ENCODE measurements around the gene LUC7L3. TPM values are rescaled to one million over a fixed set of nuclear protein-coding genes. Genes with fewer than 3 reads are reported as not detected.

LUC7L3 gene
- total and polyA plus RNA-seq, 2 of the 13 experiments (the other 11 are each of a cell fraction or from before 2014, with no cell fraction given): 108 to 120 TPM

DNA sequence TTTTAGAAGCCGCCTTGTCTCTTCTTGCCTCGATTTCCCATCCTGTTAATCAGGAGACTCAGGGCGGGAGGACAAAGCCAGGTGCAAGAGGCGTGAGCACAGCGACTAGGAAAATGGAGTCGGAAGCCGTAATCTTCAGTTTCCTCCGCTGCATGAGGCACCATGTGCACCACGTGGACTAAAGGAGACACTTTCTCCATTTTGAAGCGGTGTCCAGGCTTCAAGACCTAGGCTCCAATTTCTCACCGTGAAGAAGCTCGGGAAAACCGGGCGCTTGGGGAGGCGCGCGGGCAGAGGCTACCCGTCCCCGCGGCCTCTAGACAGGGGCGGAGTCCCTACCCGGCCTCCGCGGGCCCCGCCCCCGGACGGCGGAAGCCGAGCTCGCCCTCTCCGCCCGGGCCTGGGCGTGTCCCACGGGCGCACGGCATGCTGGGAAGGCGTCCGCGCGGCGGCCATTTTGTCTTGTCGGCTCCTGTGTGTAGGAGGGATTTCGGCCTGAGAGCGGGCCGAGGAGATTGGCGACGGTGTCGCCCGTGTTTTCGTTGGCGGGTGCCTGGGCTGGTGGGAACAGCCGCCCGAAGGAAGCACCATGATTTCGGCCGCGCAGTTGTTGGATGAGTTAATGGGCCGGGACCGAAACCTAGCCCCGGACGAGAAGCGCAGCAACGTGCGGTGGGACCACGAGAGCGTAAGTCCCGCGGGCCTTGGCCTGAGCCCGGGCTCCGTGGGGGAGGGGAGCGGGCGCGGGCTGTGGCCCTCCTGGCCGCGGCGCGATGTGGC lies at the start of gene LUC7L3 (continued):
- TF ChIP-seq, protein P1, sequence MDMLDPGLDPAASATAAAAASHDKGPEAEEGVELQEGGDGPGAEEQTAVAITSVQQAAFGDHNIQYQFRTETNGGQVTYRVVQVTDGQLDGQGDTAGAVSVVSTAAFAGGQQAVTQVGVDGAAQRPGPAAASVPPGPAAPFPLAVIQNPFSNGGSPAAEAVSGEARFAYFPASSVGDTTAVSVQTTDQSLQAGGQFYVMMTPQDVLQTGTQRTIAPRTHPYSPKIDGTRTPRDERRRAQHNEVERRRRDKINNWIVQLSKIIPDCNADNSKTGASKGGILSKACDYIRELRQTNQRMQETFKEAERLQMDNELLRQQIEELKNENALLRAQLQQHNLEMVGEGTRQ (IDR thresholded peaks at IDR 0.05; ENCODE audit: low read depth, low read length): 0 out of 2 replicates have a peak, but pooled peaks have one; percentile 31
- TF ChIP-seq, protein P1 (CRISPR knock-in tag; IDR thresholded peaks at IDR 0.05; ENCODE audit: borderline replicate concordance): peak; percentile 56; the same call in 1 of the 2 replicates
- TF ChIP-seq ZNF83 (CRISPR knock-in tag; IDR thresholded peaks at IDR 0.05; ENCODE audit: borderline replicate concordance) (no peak; the same call in 1 of the 2 replicates), NFE2L1 (CRISPR knock-in tag; IDR thresholded peaks at IDR 0.05; ENCODE audit: borderline replicate concordance) (no peak), MAZ (IDR thresholded peaks at IDR 0.05; ENCODE audit: borderline replicate concordance, low read depth, low read length) (peak; percentile 30; the same call in 1 of the 2 replicates), MAZ (CRISPR knock-in tag; IDR thresholded peaks at IDR 0.05; ENCODE audit: low read depth) (peak; percentile 95), ZNF383 (CRISPR knock-in tag; IDR thresholded peaks at IDR 0.05; ENCODE audit: borderline replicate concordance) (no peak), ZNF788 (CRISPR knock-in tag; IDR thresholded peaks at IDR 0.05; ENCODE audit: borderline replicate concordance) (peak; percentile 97), NPAS2 (CRISPR knock-in tag; IDR thresholded peaks at IDR 0.05; ENCODE audit: borderline replicate concordance) (no peak), JUNB (CRISPR knock-in tag; IDR thresholded peaks at IDR 0.05; ENCODE audit: borderline replicate concordance) (no peak; the same call in 1 of the 2 replicates), FOXJ3 (CRISPR knock-in tag; IDR thresholded peaks at IDR 0.05; ENCODE audit: borderline replicate concordance) (no peak), BCLAF1 (IDR thresholded peaks at IDR 0.05) (no peak), ZNF20 (CRISPR knock-in tag; IDR thresholded peaks at IDR 0.05) (peak; percentile 63; the same call in 1 of the 2 replicates), HNRNPH1 (optimal IDR thresholded peaks at IDR 0.05; ENCODE audit: low read depth, low read length) (no peak), DNMT3B (CRISPR knock-in tag; conservative IDR thresholded peaks at IDR 0.05) (no peak; the same call in 1 of the 2 replicates)
- TF ChIP-seq, protein P2, sequence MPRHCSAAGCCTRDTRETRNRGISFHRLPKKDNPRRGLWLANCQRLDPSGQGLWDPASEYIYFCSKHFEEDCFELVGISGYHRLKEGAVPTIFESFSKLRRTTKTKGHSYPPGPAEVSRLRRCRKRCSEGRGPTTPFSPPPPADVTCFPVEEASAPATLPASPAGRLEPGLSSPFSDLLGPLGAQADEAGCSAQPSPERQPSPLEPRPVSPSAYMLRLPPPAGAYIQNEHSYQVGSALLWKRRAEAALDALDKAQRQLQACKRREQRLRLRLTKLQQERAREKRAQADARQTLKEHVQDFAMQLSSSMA (CRISPR knock-in tag; IDR thresholded peaks at IDR 0.05): peak; percentile 49
- TF ChIP-seq, protein P3, sequence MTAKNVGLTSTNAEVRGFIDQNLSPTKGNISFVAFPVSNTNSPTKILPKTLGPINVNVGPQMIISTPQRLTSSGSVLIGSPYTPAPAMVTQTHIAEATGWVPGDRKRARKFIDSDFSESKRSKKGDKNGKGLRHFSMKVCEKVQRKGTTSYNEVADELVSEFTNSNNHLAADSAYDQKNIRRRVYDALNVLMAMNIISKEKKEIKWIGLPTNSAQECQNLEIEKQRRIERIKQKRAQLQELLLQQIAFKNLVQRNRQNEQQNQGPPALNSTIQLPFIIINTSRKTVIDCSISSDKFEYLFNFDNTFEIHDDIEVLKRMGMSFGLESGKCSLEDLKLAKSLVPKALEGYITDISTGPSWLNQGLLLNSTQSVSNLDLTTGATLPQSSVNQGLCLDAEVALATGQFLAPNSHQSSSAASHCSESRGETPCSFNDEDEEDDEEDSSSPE (CRISPR knock-in tag; IDR thresholded peaks at IDR 0.05): peak; percentile 89
- TF ChIP-seq, protein P4, sequence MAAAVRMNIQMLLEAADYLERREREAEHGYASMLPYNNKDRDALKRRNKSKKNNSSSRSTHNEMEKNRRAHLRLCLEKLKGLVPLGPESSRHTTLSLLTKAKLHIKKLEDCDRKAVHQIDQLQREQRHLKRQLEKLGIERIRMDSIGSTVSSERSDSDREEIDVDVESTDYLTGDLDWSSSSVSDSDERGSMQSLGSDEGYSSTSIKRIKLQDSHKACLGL (CRISPR knock-in tag; IDR thresholded peaks at IDR 0.05): peak; percentile 92
- TF ChIP-seq, protein P5, sequence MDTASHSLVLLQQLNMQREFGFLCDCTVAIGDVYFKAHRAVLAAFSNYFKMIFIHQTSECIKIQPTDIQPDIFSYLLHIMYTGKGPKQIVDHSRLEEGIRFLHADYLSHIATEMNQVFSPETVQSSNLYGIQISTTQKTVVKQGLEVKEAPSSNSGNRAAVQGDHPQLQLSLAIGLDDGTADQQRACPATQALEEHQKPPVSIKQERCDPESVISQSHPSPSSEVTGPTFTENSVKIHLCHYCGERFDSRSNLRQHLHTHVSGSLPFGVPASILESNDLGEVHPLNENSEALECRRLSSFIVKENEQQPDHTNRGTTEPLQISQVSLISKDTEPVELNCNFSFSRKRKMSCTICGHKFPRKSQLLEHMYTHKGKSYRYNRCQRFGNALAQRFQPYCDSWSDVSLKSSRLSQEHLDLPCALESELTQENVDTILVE (CRISPR knock-in tag; IDR thresholded peaks at IDR 0.05): peak; percentile 97
